ENCODE data around the gene CHST5. TPM values are rescaled to one million over a fixed set of nuclear protein-coding genes. Genes with fewer than 3 reads are reported as not detected.

The CHST5 gene
- polyA plus RNA-seq, 1 donor from 2014 or later = 2.7 TPM

- Histone ChIP-seq H4K20me1 (ENCODE audit: insufficient read depth) (no peaks in the 10 kb centered on the region), H3K36me3 (ENCODE audit: insufficient read depth, low read length) (no peaks in the 10 kb centered on the region), H3K4me3 (ENCODE audit: low read length) (no peak overlapping the region), H3K79me2 (replicated peaks; ENCODE audit: insufficient read depth, low read length) (no peaks in the 10 kb centered on the region), H3K9ac (ENCODE audit: low read length) (no peak overlapping the region), H3F3A (ENCODE audit: insufficient read depth, low read length, poor library complexity, severe bottlenecking) (no peaks in the 10 kb centered on the region), H3K9me3 (ENCODE audit: low read length) (no peaks in the 10 kb centered on the region), H3K9me2 (ENCODE audit: insufficient read depth, low read length) (no peaks in the 10 kb centered on the region), H3K27ac (ENCODE audit: low read length) (no peak overlapping the region), H3K4me2 (ENCODE audit: low read length) (no peak overlapping the region), H2AFZ (ENCODE audit: low read depth, low read length) (no peak overlapping the region), H3K27me3 (ENCODE audit: insufficient read depth, low read depth, low read length) (no peaks in the 10 kb centered on the region)
- no peak for TF ChIP-seq POLR2AphosphoS5 (IDR thresholded peaks at IDR 0.05)
- TF ChIP-seq MXI1 (conservative IDR thresholded peaks at IDR 0.05; ENCODE audit: poor library complexity, severe bottlenecking) = no peak
- no peak for TF ChIP-seq EZH2 (IDR thresholded peaks at IDR 0.05; ENCODE audit: borderline replicate concordance, insufficient read depth, low read length, poor library complexity, severe bottlenecking)
- TF ChIP-seq CTCF (IDR thresholded peaks at IDR 0.05; ENCODE audit: poor library complexity, severe bottlenecking) = no peak
- TF ChIP-seq TAF1 (IDR thresholded peaks at IDR 0.05; ENCODE audit: low read depth) = no peak
- TF ChIP-seq SMC3 (conservative IDR thresholded peaks at IDR 0.05; ENCODE audit: poor library complexity) = no peak
- TF ChIP-seq RAD21 (conservative IDR thresholded peaks at IDR 0.05) = no peak
- TF ChIP-seq REST (IDR thresholded peaks at IDR 0.05; ENCODE audit: borderline replicate concordance) = no peak
- no peak for TF ChIP-seq EP300 (conservative IDR thresholded peaks at IDR 0.05; ENCODE audit: poor library complexity, severe bottlenecking)
Observed at GRCh38 chr16:75486676-75487313, 49.1 kb downstream of the CHST5 start.

- Histone ChIP-seq H4K20me1 (ENCODE audit: insufficient read depth) (no peaks in the 10 kb centered on the region), H3K9me2 (ENCODE audit: insufficient read depth, low read length) (no peaks in the 10 kb centered on the region), H3K79me2 (replicated peaks; ENCODE audit: insufficient read depth, low read length) (no peaks in the 10 kb centered on the region), H3K27me3 (ENCODE audit: insufficient read depth, low read depth, low read length) (no peaks in the 10 kb centered on the region), H3K4me2 (ENCODE audit: low read length) (no peak overlapping the region), H3K36me3 (ENCODE audit: insufficient read depth, low read length) (no peaks in the 10 kb centered on the region), H3K9me3 (ENCODE audit: low read length) (no peaks in the 10 kb centered on the region), H3F3A (ENCODE audit: insufficient read depth, low read length, poor library complexity, severe bottlenecking) (no peaks in the 10 kb centered on the region), H3K27ac (ENCODE audit: low read length) (no peak overlapping the region), H3K4me3 (ENCODE audit: low read length) (no peak overlapping the region), H2AFZ (ENCODE audit: low read depth, low read length) (no peak overlapping the region), H3K9ac (ENCODE audit: low read length) (no peak overlapping the region)
- no peak for TF ChIP-seq REST (IDR thresholded peaks at IDR 0.05; ENCODE audit: borderline replicate concordance)
- no peak for TF ChIP-seq RAD21 (conservative IDR thresholded peaks at IDR 0.05)
- no peak for TF ChIP-seq POLR2AphosphoS5 (IDR thresholded peaks at IDR 0.05)
- no peak for TF ChIP-seq TAF1 (IDR thresholded peaks at IDR 0.05; ENCODE audit: low read depth)
- TF ChIP-seq MXI1 (conservative IDR thresholded peaks at IDR 0.05; ENCODE audit: poor library complexity, severe bottlenecking) = no peak
Observed at GRCh38 chr16:75486014-75486675, 49.8 kb downstream of the CHST5 start.

Measured in neural cell (in vitro differentiated cells).